Measurements from ENCODE around the gene BAX. TPM values are rescaled to one million over a fixed set of nuclear protein-coding genes. Genes with fewer than 3 reads are reported as not detected.
"Not testable (repeated sequence)": the region's sequence is repeated elsewhere in the genome, so short reads cannot be mapped to it uniquely, and the experiment has no call there.

The BAX gene
- total RNA-seq, 2 donors from 2014 or later = 318 to 448 TPM

GRCh38 chr19:48921721-48922500 lies 32.8 kb upstream of the BAX start:
- no peaks in the 10 kb centered on the region for H3K9me3 Mint-ChIP-seq
- H3K4me3 Mint-ChIP-seq = no peak overlapping the region
- DNase-seq (no peak), ATAC-seq (replicated peaks in 1 of 2) (no peak)
- no peak overlapping the region for H3K27ac Mint-ChIP-seq
- peaks cover 6 to 18% of the 10 kb centered on the region in 2 donors for H3K36me3 Mint-ChIP-seq (ENCODE audit: insufficient read depth in 2 of 2)
- H3K4me1 Mint-ChIP-seq (ENCODE audit: low read depth) = peaks cover 8% of the 10 kb centered on the region
- H3K27me3 Mint-ChIP-seq (ENCODE audit: low read depth) = no peaks in the 10 kb centered on the region

- Mint-ChIP-seq H3K9me3 (no peaks in the 10 kb centered on the region), H3K4me1 (ENCODE audit: low read depth) (peaks cover 11% of the 10 kb centered on the region), H3K27ac (no peak overlapping the region), H3K27me3 (ENCODE audit: low read depth) (no peaks in the 10 kb centered on the region), H3K36me3 (ENCODE audit: insufficient read depth in 2 of 2) (peaks cover 6 to 14% of the 10 kb centered on the region in 2 donors), H3K4me3 (no peak overlapping the region)
- ATAC-seq (replicated peaks in 1 of 2) (no peak), DNase-seq (no peak)
Measured at GRCh38 chr19:48922548-48923490, 31.9 kb upstream of the BAX start.

GRCh38 chr19:48925240-48925843 lies 29.3 kb upstream of the BAX start:
- no peak for DNase-seq
- peak in 1 of 2 donors; percentile 52 for ATAC-seq (replicated peaks in 1 of 2)
- Mint-ChIP-seq H3K27ac (no peak overlapping the region), H3K4me1 (ENCODE audit: low read depth) (peaks cover 11% of the 10 kb centered on the region), H3K27me3 (ENCODE audit: low read depth) (no peaks in the 10 kb centered on the region), H3K9me3 (no peaks in the 10 kb centered on the region), H3K36me3 (ENCODE audit: insufficient read depth in 2 of 2) (peaks cover 0 to 5% of the 10 kb centered on the region in 2 donors), H3K4me3 (no peak overlapping the region)

GRCh38 chr19:48925890-48926289 lies 28.8 kb upstream of the BAX start:
- H3K9me3 Mint-ChIP-seq; H3K27me3 Mint-ChIP-seq (ENCODE audit: low read depth); ATAC-seq (replicated peaks in 1 of 2); H3K27ac Mint-ChIP-seq; H3K4me3 Mint-ChIP-seq; H3K36me3 Mint-ChIP-seq (ENCODE audit: insufficient read depth in 2 of 2); DNase-seq: not testable (repeated sequence)
- peaks cover 11% of the 10 kb centered on the region for H3K4me1 Mint-ChIP-seq (ENCODE audit: low read depth)

DNA sequence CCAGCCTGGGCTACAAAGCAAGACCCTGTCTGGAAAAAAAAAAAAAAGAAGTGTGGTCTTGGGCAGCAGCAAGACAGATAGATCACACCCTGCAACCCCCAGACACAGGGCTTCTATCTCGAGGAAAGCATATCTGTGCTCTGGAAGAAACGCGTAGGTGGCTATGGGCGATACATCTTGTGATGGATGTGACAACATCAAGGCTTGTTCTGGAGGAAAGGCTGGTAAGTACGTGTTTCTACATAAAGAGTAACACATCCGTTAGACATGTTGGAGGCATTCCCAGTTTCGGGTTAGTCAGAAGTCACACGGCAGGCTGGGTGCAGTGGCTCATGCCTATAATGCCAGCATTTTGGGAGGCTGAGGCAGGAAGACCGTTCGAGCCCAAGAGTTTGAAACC lies 27.8 kb upstream of the BAX start:
- H3K4me1 Mint-ChIP-seq (ENCODE audit: low read depth) = peaks cover 11% of the 10 kb centered on the region
- H3K27me3 Mint-ChIP-seq (ENCODE audit: low read depth) = no peaks in the 10 kb centered on the region
- H3K9me3 Mint-ChIP-seq = no peaks in the 10 kb centered on the region
- peak; percentile 6 to 9 for DNase-seq
- peaks cover 0 to 3% of the 10 kb centered on the region in 2 donors for H3K36me3 Mint-ChIP-seq (ENCODE audit: insufficient read depth in 2 of 2)
- peak overlapping the region; percentile 24 to 40 for H3K4me3 Mint-ChIP-seq
- ATAC-seq (replicated peaks in 1 of 2) = peak; percentile 48 to 63
- no peak overlapping the region for H3K27ac Mint-ChIP-seq

DNA sequence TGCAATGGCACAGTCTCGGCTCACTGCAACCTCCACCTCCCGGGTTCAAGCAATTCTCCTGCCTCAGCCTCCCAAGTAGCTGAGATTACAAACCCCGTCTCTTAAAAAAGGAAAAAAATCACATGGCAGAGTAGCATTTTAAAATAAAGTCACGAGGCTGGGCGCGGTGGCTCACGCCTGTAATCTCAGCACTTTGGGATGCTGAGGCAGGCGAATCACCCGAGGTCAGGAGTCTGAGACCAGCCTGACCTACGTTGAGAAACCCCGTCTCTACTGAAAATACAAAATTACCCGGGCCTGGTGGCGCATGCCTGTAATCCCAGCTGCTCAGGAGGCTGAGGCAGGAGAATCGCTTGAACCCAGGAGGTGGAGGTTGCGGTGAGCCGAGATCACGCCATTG lies 27.0 kb upstream of the BAX start:
- H3K36me3 Mint-ChIP-seq (ENCODE audit: insufficient read depth in 2 of 2); DNase-seq; H3K27me3 Mint-ChIP-seq (ENCODE audit: low read depth); ATAC-seq (replicated peaks in 1 of 2); H3K27ac Mint-ChIP-seq; H3K9me3 Mint-ChIP-seq: not testable (repeated sequence)
- peaks cover 11% of the 10 kb centered on the region for H3K4me1 Mint-ChIP-seq (ENCODE audit: low read depth)
- H3K4me3 Mint-ChIP-seq = peak overlapping the region in 1 of 2 donors; percentile 40

GRCh38 chr19:48928164-48929025 lies 26.3 kb upstream of the BAX start:
- Mint-ChIP-seq H3K4me3 (no peak overlapping the region), H3K4me1 (ENCODE audit: low read depth) (peaks cover 18% of the 10 kb centered on the region), H3K27ac (no peak overlapping the region), H3K36me3 (ENCODE audit: insufficient read depth in 2 of 2) (no peaks in the 10 kb centered on the region), H3K27me3 (ENCODE audit: low read depth) (no peaks in the 10 kb centered on the region), H3K9me3 (no peaks in the 10 kb centered on the region)
- no peak for DNase-seq
- ATAC-seq (replicated peaks in 1 of 2) = no peak

- H3K9me3 Mint-ChIP-seq = no peaks in the 10 kb centered on the region
- H3K4me1 Mint-ChIP-seq (ENCODE audit: low read depth) = peaks cover 11% of the 10 kb centered on the region
- H3K27ac Mint-ChIP-seq = no peak within 1 kb of the TSS
- DNase-seq = peak; percentile 89
- no peaks in the 10 kb centered on the region for H3K27me3 Mint-ChIP-seq (ENCODE audit: low read depth)
- peak within 1 kb of the TSS; percentile 90 to 96 for H3K4me3 Mint-ChIP-seq
- ATAC-seq (replicated peaks in 1 of 2) = peak; percentile 95 to 96
- no peaks in the 10 kb centered on the region for H3K36me3 Mint-ChIP-seq (ENCODE audit: insufficient read depth in 2 of 2)
Measured at GRCh38 chr19:48933382-48933932, 21.2 kb upstream of the BAX start, which contains the start of gene DHDH. Gene DHDH, plus strand, starts transcription at chr19:48933699. Its CDS starts 23 bp downstream, at chr19:48933722.

DNA sequence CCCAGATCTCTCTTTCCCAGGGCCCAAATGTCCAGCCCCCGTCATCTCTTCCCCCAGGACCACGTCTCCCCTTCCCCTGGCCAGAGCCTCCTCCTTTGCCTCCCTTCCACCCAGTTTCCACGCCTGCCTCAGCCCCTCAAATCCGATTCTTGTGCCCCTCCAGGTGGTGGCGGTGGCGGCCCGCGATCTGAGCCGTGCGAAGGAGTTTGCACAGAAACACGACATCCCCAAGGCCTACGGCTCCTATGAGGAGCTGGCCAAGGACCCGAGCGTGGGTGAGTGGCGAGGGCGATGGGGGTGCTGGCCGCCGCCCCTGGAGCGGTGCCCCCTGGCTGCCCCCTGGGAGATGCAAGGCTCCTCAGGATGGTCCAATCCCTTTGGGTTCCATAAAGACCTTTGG lies 19.8 kb upstream of the BAX start:
- H3K27me3 Mint-ChIP-seq (ENCODE audit: low read depth) = no peaks in the 10 kb centered on the region
- H3K9me3 Mint-ChIP-seq = no peaks in the 10 kb centered on the region
- H3K36me3 Mint-ChIP-seq (ENCODE audit: insufficient read depth in 2 of 2) = peaks cover 0 to 1% of the 10 kb centered on the region in 2 donors
- ATAC-seq (replicated peaks in 1 of 2) (no peak), DNase-seq (no peak)
- H3K27ac Mint-ChIP-seq = no peak overlapping the region
- H3K4me3 Mint-ChIP-seq = peak overlapping the region; percentile 9 to 36
- peaks cover 11% of the 10 kb centered on the region for H3K4me1 Mint-ChIP-seq (ENCODE audit: low read depth)

DNA sequence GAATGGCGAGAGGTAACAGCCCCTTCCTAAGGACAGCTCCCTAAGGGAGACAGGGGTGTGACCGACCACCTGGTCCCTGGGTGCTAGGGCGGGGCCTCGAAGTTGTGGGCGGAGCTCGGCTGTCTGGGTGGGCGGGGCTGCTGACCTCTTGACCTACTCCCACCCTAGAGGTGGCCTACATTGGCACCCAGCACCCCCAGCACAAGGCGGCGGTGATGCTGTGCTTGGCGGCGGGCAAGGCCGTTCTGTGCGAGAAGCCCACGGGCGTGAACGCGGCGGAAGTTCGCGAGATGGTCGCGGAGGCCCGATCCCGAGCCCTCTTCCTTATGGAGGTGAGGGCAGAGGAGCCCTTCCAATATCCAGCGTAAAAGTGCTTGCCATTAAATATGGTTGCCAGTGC lies 18.8 kb upstream of the BAX start:
- ATAC-seq (replicated peaks in 1 of 2) (no peak), DNase-seq (no peak)
- no peak overlapping the region for H3K4me3 Mint-ChIP-seq
- no peak overlapping the region for H3K27ac Mint-ChIP-seq
- H3K36me3 Mint-ChIP-seq (ENCODE audit: insufficient read depth in 2 of 2) = peaks cover 0 to 1% of the 10 kb centered on the region in 2 donors
- no peaks in the 10 kb centered on the region for H3K27me3 Mint-ChIP-seq (ENCODE audit: low read depth)
- peaks cover 11% of the 10 kb centered on the region for H3K4me1 Mint-ChIP-seq (ENCODE audit: low read depth)
- no peaks in the 10 kb centered on the region for H3K9me3 Mint-ChIP-seq

DNA sequence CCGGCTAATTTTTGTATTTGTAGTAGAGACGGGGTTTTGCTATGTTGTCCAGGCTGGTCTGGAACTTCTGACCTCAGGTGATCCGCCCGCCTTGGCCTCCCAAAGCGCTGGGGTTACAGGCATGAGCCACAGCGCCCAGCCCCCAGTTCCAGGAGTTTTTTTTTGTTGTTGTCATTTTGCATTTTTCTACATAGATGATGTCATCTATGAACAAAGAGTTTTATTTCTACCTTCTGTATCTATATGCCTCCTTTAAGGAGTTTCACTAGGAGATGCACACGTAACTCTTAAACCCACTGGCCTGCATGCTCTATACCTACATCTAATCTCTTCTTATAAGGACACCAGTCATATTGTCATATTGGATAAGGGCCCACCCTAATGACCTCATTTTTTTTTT lies 16.4 kb upstream of the BAX start:
- ATAC-seq (replicated peaks in 1 of 2) (no peak), DNase-seq (no peak)
- Mint-ChIP-seq H3K4me1 (ENCODE audit: low read depth) (peaks cover 6% of the 10 kb centered on the region), H3K27me3 (ENCODE audit: low read depth) (no peaks in the 10 kb centered on the region), H3K36me3 (ENCODE audit: insufficient read depth in 2 of 2) (peaks cover 1 to 4% of the 10 kb centered on the region in 2 donors), H3K27ac (no peak overlapping the region), H3K9me3 (no peaks in the 10 kb centered on the region), H3K4me3 (no peak overlapping the region)

DNA sequence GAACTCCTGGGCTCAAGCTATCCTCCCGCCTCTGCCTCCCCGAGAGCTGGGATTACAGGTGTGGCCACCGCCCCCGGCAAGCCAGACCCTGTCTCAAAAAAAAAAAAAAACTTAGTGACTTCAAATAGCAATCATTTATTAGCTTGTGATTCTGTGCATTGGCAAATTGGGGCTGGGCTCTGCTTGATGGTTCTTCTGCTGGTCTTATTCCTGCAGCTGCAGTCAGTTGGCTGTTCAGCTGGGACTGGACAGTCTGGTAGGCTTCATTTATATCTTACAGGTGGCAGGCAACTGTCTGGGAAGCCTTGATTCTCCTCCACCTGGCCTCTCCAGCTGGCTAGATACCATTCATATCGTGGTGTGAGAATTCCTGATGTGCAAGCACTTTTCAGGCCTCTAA lies 13.8 kb upstream of the BAX start:
- no peaks in the 10 kb centered on the region for H3K4me1 Mint-ChIP-seq (ENCODE audit: low read depth)
- peaks cover 1 to 4% of the 10 kb centered on the region in 2 donors for H3K36me3 Mint-ChIP-seq (ENCODE audit: insufficient read depth in 2 of 2)

More for the DNA sequence above, 13.8 kb upstream of the BAX start:
- ATAC-seq (replicated peaks in 1 of 2) = no peak
- Mint-ChIP-seq H3K27me3 (ENCODE audit: low read depth) (no peaks in the 10 kb centered on the region), H3K9me3 (no peaks in the 10 kb centered on the region), H3K27ac (no peak overlapping the region), H3K4me3 (no peak overlapping the region)
- DNase-seq = no peak

All from activated T-cell treated with anti-CD3 and anti-CD28 coated beads, Interleukin-2, amount 50 U/mL, for 72 hours (primary cell).